ENCODE results near the gene LAMC2.

LAMC2 gene

DNA sequence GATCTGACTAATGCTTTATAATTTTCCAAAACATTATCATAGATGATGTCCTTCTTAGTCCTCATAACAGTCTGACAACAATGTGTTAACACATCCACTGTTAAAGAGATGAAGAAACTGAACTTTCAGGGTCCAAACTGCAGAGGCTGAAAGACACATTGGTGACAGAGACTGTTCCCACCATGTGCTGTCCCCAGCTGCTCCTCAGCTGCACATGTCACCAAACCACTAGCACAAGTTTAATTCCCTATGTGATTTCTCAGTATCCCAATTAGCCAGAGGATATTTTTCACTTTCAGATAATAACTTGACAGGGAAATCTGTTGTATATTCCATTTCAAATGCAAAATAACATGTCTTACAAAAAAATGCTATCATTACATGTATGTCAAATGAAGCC, 24.6 kb downstream of the LAMC2 start:
- Histone ChIP-seq H3K27me3 (ENCODE audit: insufficient read depth, poor library complexity, severe bottlenecking) (no peaks in the 10 kb centered on the region), H3K9me3 (ENCODE audit: severe bottlenecking) (no peaks in the 10 kb centered on the region), H3K4me3 (ENCODE audit: severe bottlenecking) (no peak overlapping the region), H3K4me1 (ENCODE audit: insufficient read depth, poor library complexity, severe bottlenecking) (peaks cover 48% of the 10 kb centered on the region), H3K36me3 (ENCODE audit: low read depth) (peaks cover 96% of the 10 kb centered on the region), H3K27ac (ENCODE audit: poor library complexity, severe bottlenecking) (peak overlapping the region; percentile 96)
- DNase-seq (ENCODE audit: low spot score) (no peak), ATAC-seq (ENCODE audit: low read depth) (no peak)
- TF ChIP-seq CTCF (IDR thresholded peaks at IDR 0.05; ENCODE audit: poor library complexity, severe bottlenecking) = no peak

- H3K4me1 ChIP-seq (ENCODE audit: insufficient read depth, poor library complexity, severe bottlenecking) = peaks cover 40% of the 10 kb centered on the region
- H3K4me3 ChIP-seq (ENCODE audit: severe bottlenecking) = no peak overlapping the region
- peaks cover 99% of the 10 kb centered on the region for H3K36me3 ChIP-seq (ENCODE audit: low read depth)
- ATAC-seq (ENCODE audit: low read depth) = peak; percentile 23; the same call in 1 of the 3 replicates
- H3K27ac ChIP-seq (ENCODE audit: poor library complexity, severe bottlenecking) = peak overlapping the region; percentile 96
- H3K9me3 ChIP-seq (ENCODE audit: severe bottlenecking) = no peaks in the 10 kb centered on the region
- DNase-seq (ENCODE audit: low spot score) = no peak
- no peak for TF ChIP-seq CTCF (IDR thresholded peaks at IDR 0.05; ENCODE audit: poor library complexity, severe bottlenecking)
- no peaks in the 10 kb centered on the region for H3K27me3 ChIP-seq (ENCODE audit: insufficient read depth, poor library complexity, severe bottlenecking)
These were observed 26.8 kb downstream of the LAMC2 start for GRCh38 chr1:183212870-183213269.

- DNase-seq (ENCODE audit: low spot score) (no peak), ATAC-seq (ENCODE audit: low read depth) (no peak)
- no peak for TF ChIP-seq CTCF (IDR thresholded peaks at IDR 0.05; ENCODE audit: poor library complexity, severe bottlenecking)
- Histone ChIP-seq H3K9me3 (ENCODE audit: severe bottlenecking) (no peaks in the 10 kb centered on the region), H3K4me1 (ENCODE audit: insufficient read depth, poor library complexity, severe bottlenecking) (peaks cover 33% of the 10 kb centered on the region), H3K36me3 (ENCODE audit: low read depth) (peaks cover 99% of the 10 kb centered on the region), H3K27ac (ENCODE audit: poor library complexity, severe bottlenecking) (peak overlapping the region; percentile 96), H3K4me3 (ENCODE audit: severe bottlenecking) (no peak overlapping the region), H3K27me3 (ENCODE audit: insufficient read depth, poor library complexity, severe bottlenecking) (no peaks in the 10 kb centered on the region)
These were observed 28.2 kb downstream of the LAMC2 start for GRCh38 chr1:183214021-183214970.

DNA sequence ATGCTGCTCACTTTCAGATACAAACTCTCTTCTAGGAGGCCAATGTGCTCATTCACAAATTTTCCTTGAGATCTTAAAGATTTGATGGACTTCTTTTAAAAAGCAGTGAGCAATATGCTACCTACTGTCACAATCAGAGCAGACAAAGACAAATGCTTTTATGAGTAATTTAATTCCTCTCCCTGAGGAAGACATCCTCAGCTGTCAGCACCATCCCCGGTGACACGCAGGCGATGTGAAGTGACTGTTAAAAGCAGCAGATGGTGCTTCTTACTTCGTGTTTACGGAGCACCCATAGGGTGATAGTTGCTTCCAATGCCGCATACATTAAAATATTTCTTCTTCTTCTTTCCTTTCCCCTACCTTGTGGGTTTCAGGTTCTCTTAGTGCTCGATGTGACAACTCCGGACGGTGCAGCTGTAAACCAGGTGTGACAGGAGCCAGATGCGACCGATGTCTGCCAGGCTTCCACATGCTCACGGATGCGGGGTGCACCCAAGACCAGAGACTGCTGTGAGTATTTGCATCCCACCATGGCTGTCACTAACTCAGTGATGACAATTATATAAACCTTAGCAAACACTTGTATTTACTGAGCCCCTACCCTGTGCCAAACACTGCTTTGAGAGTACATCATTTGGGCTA, 29.1 kb downstream of the LAMC2 start:
- Histone ChIP-seq H3K27ac (ENCODE audit: poor library complexity, severe bottlenecking) (peak overlapping the region; percentile 96), H3K4me3 (ENCODE audit: severe bottlenecking) (no peak overlapping the region), H3K9me3 (ENCODE audit: severe bottlenecking) (no peaks in the 10 kb centered on the region), H3K36me3 (ENCODE audit: low read depth) (peaks cover 100% of the 10 kb centered on the region), H3K4me1 (ENCODE audit: insufficient read depth, poor library complexity, severe bottlenecking) (peaks cover 24% of the 10 kb centered on the region), H3K27me3 (ENCODE audit: insufficient read depth, poor library complexity, severe bottlenecking) (no peaks in the 10 kb centered on the region)
- DNase-seq (ENCODE audit: low spot score) = no peak
- no peak for ATAC-seq (ENCODE audit: low read depth)
- no peak for TF ChIP-seq CTCF (IDR thresholded peaks at IDR 0.05; ENCODE audit: poor library complexity, severe bottlenecking)

All from RWPE2 (cell line).